ENCODE results near the gene SPIRE2.

SPIRE2 gene

DNA sequence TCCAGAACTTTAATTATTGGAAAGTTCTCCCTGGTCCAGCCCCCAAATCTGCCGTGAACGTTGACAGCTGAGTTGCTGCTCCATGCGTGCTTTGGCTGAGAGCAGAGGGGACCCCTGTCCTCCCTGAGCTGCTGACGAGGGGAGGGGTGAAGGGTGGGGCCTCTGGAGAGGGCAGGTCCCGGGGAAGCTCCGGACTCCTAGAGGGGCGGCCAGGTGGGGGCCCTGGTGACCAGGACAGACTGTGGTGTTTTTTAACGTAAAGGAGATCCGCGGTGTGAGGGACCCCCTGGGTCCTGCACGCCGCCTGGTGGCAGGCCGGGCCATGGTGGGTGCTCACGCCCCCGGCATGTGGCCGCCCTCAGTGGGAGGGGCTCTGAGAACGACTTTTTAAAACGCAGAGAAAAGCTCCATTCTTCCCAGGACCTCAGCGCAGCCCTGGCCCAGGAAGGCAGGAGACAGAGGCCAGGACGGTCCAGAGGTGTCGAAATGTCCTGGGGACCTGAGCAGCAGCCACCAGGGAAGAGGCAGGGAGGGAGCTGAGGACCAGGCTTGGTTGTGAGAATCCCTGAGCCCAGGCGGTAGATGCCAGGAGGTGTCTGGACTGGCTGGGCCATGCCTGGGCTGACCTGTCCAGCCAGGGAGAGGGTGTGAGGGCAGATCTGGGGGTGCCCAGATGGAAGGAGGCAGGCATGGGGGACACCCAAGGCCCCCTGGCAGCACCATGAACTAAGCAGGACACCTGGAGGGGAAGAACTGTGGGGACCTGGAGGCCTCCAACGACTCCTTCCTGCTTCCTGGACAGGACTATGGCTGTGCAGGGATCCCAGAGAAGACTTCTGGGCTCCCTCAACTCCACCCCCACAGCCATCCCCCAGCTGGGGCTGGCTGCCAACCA, 90.4 kb downstream of the SPIRE2 start, which contains the start of gene MC1R:
MC1R (plus strand) TSS at position 410 of the 895 bp plus-strand sequence; CDS start at position 807, 397 bp downstream.
- no peak for DNase-seq

- DNase-seq: no peak
Measured at GRCh38 chr16:89919535-89920406, 91.5 kb downstream of the SPIRE2 start.

DNA sequence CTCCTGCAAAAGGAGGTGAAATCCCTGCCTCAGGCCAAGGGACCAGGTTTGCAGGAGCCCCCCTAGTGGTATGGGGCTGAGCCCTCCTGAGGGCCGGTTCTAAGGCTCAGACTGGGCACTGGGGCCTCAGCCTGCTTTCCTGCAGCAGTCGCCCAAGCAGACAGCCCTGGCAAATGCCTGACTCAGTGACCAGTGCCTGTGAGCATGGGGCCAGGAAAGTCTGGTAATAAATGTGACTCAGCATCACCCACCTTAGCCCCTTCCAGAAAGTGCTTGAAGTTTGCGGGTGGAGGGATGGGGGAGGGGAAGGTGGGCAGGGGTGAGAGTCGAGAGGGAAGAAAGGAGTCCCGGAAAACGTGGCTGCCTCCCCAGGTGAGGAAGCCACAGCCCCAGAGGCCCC, 92.4 kb downstream of the SPIRE2 start:
- DNase-seq: no peak

Measured in NCI-H2029 (cell line).